ENCODE measurements around the gene CELF6. TPM values are rescaled to one million over a fixed set of nuclear protein-coding genes. Genes with fewer than 3 reads are reported as not detected.

Gene CELF6
- total RNA-seq, 1 donor = 0.84 TPM

DNA sequence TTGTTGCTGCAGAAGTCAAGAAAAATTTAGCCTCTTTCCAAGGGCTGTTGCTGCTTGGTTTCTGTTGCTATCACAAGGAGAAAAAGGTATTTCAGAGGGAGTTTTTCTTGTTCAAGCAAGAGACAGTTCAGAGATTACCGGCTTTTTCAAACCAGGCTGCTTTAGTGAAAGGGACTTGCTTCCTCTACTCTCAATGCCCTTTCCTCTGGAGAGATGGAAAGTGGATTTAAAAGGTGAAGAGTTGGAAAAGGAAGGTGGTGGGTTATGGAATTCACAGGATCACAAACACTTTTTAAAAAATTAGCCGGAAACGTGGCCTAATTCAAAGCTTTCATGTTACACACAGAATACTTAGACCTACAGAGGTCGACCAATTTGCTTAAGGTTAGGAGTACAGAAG is 48.7 kb downstream of the CELF6 start:
- H3K9me3 ChIP-seq (ENCODE audit: low read depth, low read length) = no peaks in the 10 kb centered on the region
- H3K4me3 ChIP-seq (ENCODE audit: low read length) = no peak overlapping the region
- H3K27me3 ChIP-seq (ENCODE audit: insufficient read depth, low read length) = no peaks in the 10 kb centered on the region
- H3K4me1 ChIP-seq (ENCODE audit: insufficient read depth, low read length) = peaks cover 23% of the 10 kb centered on the region

DNA sequence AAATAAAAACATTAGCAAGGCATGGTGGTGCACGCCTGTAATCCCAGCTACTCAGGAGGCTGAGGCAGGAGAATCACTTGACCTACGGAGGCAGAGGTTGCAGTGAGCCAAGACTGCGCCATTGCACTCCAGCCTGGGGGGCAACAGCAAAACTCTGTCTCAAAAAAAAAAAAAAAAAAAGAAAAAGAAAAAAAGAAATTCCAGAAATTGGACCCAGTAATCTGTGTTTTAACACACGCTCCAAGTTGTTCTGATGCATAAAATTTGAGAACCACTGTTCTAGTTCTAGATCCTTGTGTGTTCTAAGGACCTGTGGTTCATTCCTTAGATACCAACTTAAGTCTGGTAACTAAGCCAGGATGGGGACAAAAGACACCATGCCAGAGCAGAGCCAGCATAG is 50.2 kb downstream of the CELF6 start:
- H3K27me3 ChIP-seq (ENCODE audit: insufficient read depth, low read length) = no peaks in the 10 kb centered on the region
- peaks cover 23% of the 10 kb centered on the region for H3K4me1 ChIP-seq (ENCODE audit: insufficient read depth, low read length)
- no peaks in the 10 kb centered on the region for H3K9me3 ChIP-seq (ENCODE audit: low read depth, low read length)
- H3K4me3 ChIP-seq (ENCODE audit: low read length) = no peak overlapping the region

DNA sequence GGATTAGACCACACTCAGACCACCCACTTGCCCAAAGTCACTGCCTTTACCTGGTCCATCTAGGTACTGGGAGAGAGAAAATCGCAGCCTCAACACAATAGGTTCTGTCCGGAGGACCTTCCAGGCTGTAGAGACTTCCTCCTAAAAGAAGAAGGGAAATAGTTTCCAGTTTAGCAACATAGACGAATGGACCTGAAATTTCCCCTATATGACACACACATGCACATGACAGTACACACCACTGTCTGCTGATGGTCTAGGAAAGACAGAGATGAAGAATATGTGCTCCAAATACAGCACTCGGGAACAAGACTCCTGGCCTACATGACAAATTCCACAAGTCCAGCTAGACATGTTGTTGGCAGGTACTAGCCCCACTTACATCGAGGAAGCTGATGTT is 54.9 kb downstream of the CELF6 start:
- no peaks in the 10 kb centered on the region for H3K9me3 ChIP-seq (ENCODE audit: low read depth, low read length)
- H3K27me3 ChIP-seq (ENCODE audit: insufficient read depth, low read length) = no peaks in the 10 kb centered on the region
- H3K4me3 ChIP-seq (ENCODE audit: low read length) = no peak overlapping the region
- no peaks in the 10 kb centered on the region for H3K4me1 ChIP-seq (ENCODE audit: insufficient read depth, low read length)

DNA sequence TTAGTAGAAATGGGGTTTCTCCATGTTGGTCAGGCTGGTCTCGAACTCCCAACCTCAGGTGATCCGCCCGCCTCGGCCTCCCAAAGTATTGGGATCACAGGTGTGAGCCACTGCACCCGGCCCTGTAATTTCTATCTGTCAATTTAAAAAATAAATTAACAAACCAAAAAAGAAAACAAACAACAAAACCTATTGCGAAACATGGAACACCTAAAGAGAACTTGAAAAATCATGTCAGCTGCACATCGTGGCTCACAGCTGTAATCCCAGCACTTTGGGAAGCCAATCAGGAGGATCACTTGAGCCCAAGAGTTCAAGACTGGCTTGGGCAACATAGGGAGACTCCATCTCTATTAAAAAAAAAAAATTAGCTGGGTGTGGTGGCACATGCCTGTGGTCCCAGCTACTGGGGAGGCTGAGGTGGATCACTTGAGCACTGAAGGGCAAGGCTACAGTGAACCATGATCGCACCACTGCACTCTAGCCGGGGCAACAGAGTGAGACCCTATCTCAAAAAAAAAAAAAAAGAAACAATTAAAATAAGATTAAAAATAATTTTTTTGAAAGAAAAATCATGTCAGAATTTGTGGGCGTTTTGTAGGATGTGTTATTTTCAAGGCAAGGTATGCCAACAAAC is 67.2 kb downstream of the CELF6 start:
- Histone ChIP-seq H3K4me1 (ENCODE audit: insufficient read depth, low read length) (peaks cover 8% of the 10 kb centered on the region), H3K9me3 (ENCODE audit: low read depth, low read length) (no peaks in the 10 kb centered on the region), H3K27me3 (ENCODE audit: insufficient read depth, low read length) (no peaks in the 10 kb centered on the region), H3K4me3 (ENCODE audit: low read length) (no peak overlapping the region)

DNA sequence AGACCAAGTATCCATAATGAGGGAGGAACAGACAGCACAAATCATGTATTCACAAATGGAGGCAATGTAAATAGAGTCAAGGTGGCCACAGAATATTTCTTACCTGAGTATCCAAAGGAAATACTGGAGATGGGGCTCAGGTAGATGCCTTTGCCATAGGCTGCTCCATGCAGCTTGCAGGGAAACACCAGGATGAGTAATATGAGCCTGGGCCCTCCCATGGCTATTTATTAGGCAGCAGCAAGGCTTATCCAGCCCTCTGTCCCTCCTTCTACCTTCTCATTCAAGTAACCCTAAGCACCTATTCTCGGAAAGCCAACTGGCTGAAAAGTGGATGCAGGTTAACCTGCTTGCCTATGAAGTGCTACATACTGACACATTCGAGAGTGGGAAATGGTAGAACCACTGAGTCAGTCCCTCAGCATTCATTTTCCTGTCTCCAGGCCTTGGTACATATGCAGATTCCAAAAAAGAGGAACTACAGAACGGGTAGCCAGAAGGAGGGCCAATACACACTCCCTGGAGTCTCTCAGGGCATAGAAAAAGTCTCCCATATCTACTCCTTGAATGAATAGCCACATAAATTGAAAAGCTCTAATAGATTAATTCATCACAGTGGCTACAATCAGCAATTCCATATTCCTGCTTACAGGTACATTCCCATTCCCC is 70.7 kb downstream of the CELF6 start:
- no peak overlapping the region for H3K4me3 ChIP-seq (ENCODE audit: low read length)
- H3K9me3 ChIP-seq (ENCODE audit: low read depth, low read length) = no peaks in the 10 kb centered on the region
- H3K27me3 ChIP-seq (ENCODE audit: insufficient read depth, low read length) = no peaks in the 10 kb centered on the region
- peaks cover 8% of the 10 kb centered on the region for H3K4me1 ChIP-seq (ENCODE audit: insufficient read depth, low read length)

DNA sequence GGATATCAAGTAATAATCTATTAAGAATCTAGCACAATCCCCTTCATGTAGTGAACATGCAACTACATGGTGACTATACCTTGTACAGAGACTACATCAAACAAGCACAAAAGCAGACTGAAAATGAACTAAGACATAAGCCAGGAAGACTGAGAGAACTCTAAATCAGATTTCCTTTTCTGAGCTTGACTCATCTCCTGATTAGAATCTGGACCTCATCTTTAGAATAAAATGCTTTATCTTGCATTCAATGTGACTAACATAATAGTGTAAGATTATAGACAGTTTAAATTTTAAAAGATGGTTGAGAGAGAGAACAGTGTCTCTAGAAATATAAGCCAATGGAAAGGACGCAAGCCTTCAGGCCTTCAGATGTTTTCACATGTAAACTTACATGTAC is 71.4 kb downstream of the CELF6 start:
- Histone ChIP-seq H3K4me3 (ENCODE audit: low read length) (no peak overlapping the region), H3K9me3 (ENCODE audit: low read depth, low read length) (no peaks in the 10 kb centered on the region), H3K4me1 (ENCODE audit: insufficient read depth, low read length) (peaks cover 8% of the 10 kb centered on the region), H3K27me3 (ENCODE audit: insufficient read depth, low read length) (no peaks in the 10 kb centered on the region)

DNA sequence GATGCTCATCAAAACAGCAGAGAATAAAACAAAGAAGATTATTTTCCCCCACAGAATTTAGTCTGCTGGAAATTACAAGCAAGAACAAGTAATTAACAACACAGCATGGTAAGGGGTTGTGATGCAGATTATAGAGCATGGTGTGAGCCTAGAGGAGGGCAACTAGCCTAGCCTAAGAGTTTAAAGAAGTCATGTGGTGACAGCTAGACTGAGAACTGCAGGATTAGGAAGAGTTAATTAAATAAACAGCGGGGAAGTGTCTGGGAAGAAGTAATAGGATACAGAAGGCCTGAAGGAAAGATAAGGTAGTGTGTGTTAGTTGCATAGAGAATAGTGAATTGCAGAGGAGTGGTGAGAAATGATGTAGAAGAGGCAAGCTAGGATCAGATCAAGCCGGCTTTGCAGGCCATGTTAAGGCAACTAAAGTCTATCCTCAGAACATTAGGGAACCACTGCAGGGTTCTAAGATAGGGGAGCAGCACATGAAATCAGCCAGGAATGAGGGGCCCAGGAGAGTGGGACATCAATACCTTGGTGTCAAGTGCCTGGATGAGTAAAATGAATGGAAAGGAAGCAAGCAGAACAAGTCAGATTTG is 77.1 kb downstream of the CELF6 start:
- no peaks in the 10 kb centered on the region for H3K27me3 ChIP-seq (ENCODE audit: insufficient read depth, low read length)
- H3K4me1 ChIP-seq (ENCODE audit: insufficient read depth, low read length) = peaks cover 3% of the 10 kb centered on the region
- no peaks in the 10 kb centered on the region for H3K9me3 ChIP-seq (ENCODE audit: low read depth, low read length)
- H3K4me3 ChIP-seq (ENCODE audit: low read length) = no peak overlapping the region

DNA sequence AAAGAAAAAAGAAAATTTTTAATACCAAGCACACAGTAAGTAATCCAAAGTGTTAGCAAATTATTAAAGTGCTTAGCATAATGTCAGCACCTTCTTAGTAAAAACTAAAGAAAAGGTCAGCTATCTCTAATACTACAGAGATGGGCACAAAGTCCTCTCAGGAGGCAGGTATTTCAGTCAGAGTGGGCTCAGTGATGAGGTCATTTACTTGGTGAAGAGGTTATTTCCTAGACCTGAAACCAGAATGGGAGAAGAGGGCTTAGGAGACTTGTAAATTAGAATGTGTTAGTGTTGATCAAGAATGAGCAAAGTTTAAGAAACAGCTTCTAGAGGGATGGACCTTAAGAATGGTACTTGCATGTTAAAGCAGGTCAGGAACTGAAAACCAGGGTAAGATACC is 80.3 kb downstream of the CELF6 start:
- Histone ChIP-seq H3K27me3 (ENCODE audit: insufficient read depth, low read length) (no peaks in the 10 kb centered on the region), H3K4me1 (ENCODE audit: insufficient read depth, low read length) (peaks cover 22% of the 10 kb centered on the region), H3K9me3 (ENCODE audit: low read depth, low read length) (no peaks in the 10 kb centered on the region), H3K4me3 (ENCODE audit: low read length) (no peak overlapping the region)

DNA sequence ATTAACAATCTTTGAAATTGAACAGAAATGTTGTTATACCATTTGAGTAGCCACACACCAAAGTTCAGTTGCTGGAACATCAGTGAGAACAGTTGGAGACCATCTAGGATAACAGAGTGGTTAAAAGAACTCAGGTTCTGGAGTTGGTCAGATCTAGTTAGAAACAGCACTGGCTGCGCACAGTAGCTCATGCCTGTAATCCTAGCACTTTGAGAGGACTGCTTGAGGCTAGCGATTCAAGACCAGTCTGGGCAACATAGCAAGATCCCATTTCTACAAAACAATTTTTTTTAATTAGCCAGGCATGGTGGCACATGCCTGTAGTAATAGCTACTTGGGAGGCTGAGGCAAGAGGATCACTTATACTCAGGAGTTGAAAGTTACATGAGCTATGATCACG is 81.4 kb downstream of the CELF6 start:
- H3K9me3 ChIP-seq (ENCODE audit: low read depth, low read length) = no peaks in the 10 kb centered on the region
- no peaks in the 10 kb centered on the region for H3K27me3 ChIP-seq (ENCODE audit: insufficient read depth, low read length)
- H3K4me1 ChIP-seq (ENCODE audit: insufficient read depth, low read length) = peaks cover 30% of the 10 kb centered on the region
- no peak overlapping the region for H3K4me3 ChIP-seq (ENCODE audit: low read length)

DNA sequence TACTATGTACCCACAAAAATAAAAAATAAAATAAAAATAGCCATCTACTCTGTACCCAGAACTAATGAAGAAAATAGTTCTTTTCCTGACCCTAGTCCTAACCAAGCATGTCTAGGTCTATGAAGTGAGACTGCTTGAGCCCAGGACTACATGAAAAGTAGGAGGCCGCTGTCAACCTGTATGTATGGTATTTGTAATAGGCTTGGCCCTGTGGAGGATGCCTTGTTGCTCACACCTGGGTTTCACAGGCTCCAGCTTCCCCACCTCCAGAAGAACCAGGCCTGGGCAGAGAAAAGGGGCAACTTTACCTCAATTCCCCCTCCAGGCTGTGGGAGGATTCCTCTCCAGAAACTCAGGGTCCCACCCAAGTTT is 82.1 kb downstream of the CELF6 start:
- Histone ChIP-seq H3K9me3 (ENCODE audit: low read depth, low read length) (no peaks in the 10 kb centered on the region), H3K27me3 (ENCODE audit: insufficient read depth, low read length) (no peaks in the 10 kb centered on the region), H3K4me3 (ENCODE audit: low read length) (no peak overlapping the region), H3K4me1 (ENCODE audit: insufficient read depth, low read length) (peaks cover 37% of the 10 kb centered on the region)

DNA sequence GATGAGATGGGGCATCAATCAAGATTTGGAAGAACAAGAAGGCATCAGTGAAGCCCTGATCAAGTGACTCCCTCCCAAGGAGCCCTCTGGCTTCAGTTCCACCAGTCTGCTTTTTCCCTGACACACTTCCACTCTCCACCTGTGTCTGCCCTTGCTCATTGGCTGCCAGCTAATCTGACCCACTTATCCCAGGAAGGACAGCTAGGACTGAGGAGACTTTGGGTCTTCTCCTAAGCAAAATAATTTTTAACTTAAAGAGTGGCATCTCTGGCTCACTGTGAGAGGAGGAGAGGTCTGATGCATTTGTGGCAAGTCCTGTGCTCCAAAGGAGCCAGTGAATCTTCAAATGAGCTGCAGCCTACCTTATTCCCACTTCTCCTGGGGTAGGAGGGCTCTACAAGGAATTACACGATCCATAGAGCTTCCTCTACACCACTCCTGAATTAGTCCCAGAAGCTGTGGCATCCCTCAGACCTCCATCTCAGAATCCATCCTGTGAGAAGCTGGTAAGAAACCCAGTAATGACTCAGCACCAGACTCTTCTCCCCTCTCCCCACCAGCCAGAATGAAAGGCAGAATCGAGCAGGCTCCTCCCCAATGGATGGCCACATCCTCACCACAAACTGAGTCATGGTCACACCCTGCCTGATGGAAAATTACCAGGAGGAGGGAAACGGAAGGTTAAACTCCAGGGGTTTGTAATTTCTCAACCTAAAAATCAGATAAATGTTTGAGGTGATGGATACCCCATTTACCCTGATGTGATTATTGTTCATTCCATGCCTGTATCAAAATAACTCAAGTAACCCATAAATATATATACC is 82.7 kb downstream of the CELF6 start:
- H3K4me1 ChIP-seq (ENCODE audit: insufficient read depth, low read length) = peaks cover 43% of the 10 kb centered on the region
- H3K4me3 ChIP-seq (ENCODE audit: low read length) = no peak overlapping the region
- H3K27me3 ChIP-seq (ENCODE audit: insufficient read depth, low read length) = no peaks in the 10 kb centered on the region
- H3K9me3 ChIP-seq (ENCODE audit: low read depth, low read length) = no peaks in the 10 kb centered on the region

DNA sequence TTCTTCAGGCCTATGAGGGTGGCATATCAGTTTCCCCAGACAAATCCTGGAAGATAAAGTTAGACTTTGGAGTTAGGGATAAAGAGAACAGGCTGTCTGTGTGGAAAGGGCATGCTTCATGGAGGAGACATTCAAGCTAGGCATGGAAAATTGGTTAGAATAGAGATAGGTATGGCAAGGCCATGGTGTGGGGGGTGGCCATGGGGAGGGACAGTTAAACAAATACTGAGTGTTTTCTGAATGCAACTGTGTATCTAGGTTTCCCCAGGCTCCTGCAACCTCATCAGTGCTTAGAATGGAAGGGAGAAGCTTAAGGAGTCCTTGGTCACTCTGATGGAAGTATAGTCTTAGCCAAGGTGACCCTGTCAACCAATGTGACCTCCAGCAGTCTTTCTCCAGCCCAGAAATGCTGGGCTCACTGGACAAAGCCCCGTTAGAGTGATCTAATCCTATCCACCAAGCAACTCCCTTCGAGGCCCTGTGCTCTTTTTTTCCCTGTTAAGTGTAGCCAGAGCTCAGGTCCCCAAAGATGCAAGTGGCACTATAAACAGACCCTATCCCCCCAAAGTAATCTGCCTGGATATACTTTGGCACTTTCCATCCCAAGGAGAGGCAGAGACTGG is 83.5 kb downstream of the CELF6 start:
- Histone ChIP-seq H3K27me3 (ENCODE audit: insufficient read depth, low read length) (no peaks in the 10 kb centered on the region), H3K4me1 (ENCODE audit: insufficient read depth, low read length) (peaks cover 51% of the 10 kb centered on the region), H3K4me3 (ENCODE audit: low read length) (no peak overlapping the region), H3K9me3 (ENCODE audit: low read depth, low read length) (no peaks in the 10 kb centered on the region)

DNA sequence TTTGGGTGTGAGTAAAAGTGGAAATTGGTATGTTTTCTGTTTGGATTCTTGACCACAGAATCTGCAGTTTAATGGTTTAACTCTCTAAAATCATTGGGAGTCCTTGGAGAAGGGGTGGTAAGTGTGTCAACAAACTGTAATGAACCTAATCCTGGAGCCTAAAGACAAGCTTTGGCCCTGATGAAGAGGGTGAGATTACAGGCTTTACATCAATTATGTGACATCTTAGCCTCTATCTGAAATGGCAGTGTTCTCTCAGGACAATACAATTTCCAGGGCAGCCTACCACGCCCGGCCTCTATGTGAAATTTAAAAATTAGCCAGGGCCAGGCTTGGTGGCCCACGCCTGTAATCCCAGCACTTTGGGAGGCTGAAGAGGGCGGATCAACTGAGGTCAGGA is 84.7 kb downstream of the CELF6 start:
- H3K27me3 ChIP-seq (ENCODE audit: insufficient read depth, low read length) = no peaks in the 10 kb centered on the region
- H3K4me3 ChIP-seq (ENCODE audit: low read length) = no peak overlapping the region
- no peaks in the 10 kb centered on the region for H3K9me3 ChIP-seq (ENCODE audit: low read depth, low read length)
- H3K4me1 ChIP-seq (ENCODE audit: insufficient read depth, low read length) = peaks cover 52% of the 10 kb centered on the region

Measured in mononuclear cell (primary cell).